GM18870 (cell line): ENCODE measurements around the gene DDT.
"Not testable (repeated sequence)": the region's sequence is repeated elsewhere in the genome, so short reads cannot be mapped to it uniquely, and the experiment has no call there.

Experiments used
- ATAC-seq: cut with Tn5 transposase; IDR thresholded peaks from one replicate; pipeline ENCODE4 v1.9.1; 2021; ENCODE audit warnings: moderate library complexity; ENCODE audit not compliant: unreplicated experiment

DDT gene

GRCh38 chr22:23974345-23974744 lies at the start of gene DDT:
Gene DDT, minus strand, starts transcription at chr22:23974441. Its CDS starts 27 bp downstream, at chr22:23974414.
- peak; percentile 79 for ATAC-seq

GRCh38 chr22:24023204-24023789 lies 49.1 kb upstream of the DDT start:
- ATAC-seq: no peak

GRCh38 chr22:24021304-24021703 lies 47.1 kb upstream of the DDT start:
- no peak for ATAC-seq

- no peak for ATAC-seq
These were observed 41.9 kb upstream of the DDT start for GRCh38 chr22:24016156-24016555.

DNA sequence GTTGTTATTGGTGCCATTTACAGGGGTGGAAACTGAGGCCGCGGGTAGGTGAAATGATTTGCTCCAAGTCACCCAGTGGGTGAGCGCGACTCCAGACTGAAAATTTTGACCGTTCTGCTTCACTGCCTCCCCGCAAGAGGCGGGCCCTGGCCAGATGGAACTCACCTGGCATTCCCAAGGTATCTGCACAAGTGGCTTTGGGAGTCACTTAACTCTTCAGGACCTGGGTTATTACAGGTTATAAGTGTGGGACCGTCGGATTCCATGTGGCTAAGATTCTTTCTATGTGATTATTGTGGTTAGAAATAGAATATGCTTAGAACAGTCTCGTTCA lies 37.5 kb upstream of the DDT start:
- no peak for ATAC-seq

- no peak for ATAC-seq
These were observed 35.8 kb upstream of the DDT start for GRCh38 chr22:24010018-24010391.

- no peak for ATAC-seq
These were observed 35.2 kb upstream of the DDT start for GRCh38 chr22:24009227-24010017.

DNA sequence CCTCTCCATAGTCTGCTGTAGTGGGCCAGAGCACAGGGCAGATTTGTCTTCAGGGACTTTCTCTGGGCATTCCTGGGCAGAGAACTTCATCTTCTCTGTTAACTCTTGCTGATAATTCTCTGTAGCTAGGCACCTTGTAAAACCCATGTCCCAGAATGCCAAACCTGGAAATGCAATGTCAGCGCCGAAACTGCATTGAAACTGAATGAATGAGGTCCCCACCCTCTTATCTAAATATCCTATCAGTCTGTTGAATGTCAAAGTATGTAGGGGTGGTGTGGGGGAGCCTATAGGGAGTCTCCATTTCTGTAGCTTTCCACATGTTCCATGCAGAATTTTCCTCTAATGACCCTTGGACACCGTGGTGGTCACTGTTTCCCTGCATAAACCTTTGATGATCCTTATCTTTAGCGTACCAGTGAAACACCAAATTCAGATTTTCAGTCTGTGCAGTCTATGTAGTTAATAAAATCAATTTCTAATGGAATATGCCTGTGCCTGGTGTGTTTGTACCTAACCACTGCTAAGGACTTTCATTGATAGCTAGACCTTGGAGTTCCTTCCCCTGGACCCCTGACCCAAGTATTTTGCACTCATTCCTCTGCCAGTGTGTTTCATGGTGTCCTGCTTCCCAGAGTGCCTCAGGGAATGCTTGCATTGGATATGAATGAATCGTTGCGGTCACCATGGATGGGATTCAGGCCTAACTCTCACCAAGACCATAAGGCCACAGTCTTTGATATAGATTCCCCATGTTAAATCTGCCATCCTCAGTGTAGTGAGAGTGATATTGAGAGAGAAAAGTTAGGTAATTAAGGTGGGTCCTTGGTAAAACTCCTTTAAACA lies 34.4 kb upstream of the DDT start:
- no peak for ATAC-seq

DNA sequence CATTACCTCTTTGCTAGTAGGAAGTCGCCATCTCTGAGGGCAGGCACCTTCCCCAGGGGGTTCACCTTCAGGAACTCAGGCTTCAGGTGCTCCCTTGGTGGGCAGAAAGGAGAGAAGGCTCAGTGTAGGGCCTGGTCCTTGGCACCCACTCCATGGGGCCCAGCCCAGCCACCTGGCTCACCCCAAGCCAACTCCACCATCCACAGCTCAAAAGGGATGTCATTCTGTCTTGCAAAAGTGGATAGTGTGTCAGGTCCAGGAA lies 33.7 kb upstream of the DDT start:
- ATAC-seq: no peak

DNA sequence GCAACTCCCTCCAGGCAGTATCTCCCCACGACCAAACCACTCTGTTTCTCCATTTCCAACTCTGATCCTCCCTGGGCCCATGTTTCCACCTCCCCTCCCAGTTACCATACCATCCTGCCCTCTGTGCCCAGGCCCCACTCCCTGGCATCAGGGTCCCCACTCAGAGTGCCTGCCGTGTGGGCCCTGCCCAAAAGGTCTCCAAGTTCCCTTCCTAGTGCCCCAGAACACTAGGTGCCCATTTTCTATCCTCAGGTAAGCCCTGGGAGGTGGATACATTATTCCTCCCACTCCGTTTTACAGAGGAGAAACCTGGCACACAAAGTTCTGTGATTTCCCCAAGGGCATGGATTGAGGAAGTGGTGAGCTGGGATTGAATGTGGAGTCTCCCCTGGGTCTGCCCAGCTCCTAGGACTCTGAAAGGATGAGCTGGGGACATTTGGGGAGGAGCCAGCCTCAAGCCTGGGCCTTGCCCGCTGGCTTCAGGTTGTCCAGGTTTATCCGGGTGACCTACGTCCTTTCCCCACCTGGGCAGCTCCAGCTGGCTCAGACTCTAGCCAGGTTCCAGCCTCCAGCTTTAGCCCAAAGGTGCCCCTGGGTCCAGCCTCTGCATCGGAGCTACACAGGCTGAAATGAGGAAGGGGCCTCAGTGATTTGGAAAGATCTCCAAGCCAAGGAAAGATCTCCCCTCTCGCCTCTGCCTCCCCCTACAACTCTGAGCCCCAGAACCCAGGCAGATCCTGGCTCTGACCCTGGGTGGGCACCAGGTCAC lies 33.2 kb upstream of the DDT start:
- ATAC-seq: no peak

- ATAC-seq: no peak
These were observed 32.6 kb upstream of the DDT start for GRCh38 chr22:24006914-24007214.

DNA sequence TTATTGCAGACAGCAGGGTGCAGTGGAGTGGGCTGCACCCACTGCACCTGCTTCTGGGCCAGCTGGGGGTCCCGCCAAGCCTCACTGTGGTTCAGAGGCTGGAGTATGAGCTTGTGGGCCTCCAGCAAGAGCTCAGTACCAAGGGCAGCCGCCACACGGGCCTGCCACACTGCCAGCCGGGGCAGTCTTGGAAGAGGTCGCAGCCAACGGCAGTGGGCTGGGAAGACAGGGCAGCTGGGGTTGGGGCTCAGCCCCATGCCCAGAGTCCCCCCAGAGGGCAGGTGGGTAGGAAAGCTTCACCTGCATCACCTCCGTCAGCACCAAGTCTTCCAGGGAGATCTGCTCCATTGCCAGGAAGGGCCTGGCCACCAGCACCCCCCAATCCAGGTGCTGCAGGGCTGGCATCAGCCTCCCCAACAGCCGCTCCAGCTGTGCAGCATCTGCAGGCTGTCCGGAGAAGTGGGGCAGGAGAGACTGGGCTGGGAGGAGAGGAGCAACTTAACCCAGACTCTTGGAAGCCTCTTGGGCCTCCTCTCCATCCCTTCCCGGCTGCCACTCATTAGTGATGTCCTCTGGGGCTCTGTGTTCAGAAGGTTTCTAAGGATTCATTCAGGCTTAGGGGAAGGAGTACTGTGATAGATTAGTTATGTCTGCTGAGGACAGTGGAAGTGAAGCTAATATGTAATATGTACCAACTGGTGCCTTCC lies 32.1 kb upstream of the DDT start:
- ATAC-seq: no peak

DNA sequence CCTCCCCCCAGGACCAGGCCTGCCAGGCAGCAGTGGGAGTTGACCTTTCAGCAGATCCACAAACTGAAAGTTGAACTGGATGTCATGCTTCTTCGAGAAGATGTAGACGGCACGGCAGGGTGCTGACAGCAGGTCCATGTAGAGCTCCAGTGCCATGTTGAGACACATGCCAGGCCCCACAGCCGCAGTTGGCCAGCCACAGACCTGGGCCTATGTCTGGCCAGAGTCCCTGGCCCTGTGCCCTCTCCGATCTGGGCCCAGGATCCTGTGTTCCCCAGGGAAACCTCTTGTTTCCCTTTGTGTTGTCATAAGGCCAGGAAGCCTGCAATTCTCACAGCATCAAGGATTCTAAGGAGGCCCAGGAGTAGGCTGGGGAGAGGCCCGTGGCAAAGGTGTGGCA lies 31.0 kb upstream of the DDT start, which contains the start of gene GSTT4:
Gene GSTT4 (minus strand): TSS at position 253 of the 400 bp plus-strand sequence. CDS start 97 bp downstream, at position 156.
- no peak for ATAC-seq

GRCh38 chr22:24003887-24004286 lies 29.6 kb upstream of the DDT start:
- no peak for ATAC-seq

DNA sequence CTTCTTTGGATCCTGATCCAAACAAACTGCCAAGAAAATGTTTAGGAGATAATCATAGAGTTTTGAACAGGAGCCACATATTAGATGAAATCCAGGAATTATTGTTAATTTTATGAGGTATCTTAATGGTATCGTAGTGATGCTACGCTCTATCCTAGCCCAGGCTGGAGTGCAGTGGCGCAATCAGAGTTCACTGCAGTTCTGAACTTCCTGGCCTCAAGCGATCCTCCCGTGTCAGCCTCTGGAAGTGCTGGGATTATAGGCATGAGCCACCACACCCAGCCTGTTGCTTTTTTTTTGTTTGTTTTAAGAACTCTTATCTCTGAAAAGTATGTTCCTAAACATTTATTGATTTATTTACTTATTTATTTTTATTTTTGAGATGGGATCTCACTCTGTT lies 28.6 kb upstream of the DDT start:
- ATAC-seq: no peak

DNA sequence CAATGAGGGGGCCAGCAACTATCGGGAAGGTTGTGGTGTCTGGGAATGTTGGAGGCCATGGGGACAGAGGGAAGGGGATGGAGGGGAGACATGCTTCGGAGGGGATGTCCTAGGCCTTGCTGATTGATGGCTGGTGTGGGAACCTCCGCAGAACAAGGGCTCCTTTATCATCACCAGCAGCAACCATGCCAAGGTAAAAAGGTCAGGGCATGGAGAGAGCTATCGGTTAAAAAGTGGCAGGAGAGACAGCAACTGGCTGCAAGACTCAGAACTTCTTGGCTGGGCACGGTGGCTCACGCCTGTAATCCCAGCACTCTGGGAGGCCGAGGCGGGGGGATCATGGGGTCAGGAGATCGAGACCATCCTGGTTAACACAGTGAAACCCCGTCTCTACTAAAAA lies 28.0 kb upstream of the DDT start:
- no peak for ATAC-seq

- ATAC-seq: no peak
These were observed 27.1 kb upstream of the DDT start for GRCh38 chr22:24001314-24001713.

DNA sequence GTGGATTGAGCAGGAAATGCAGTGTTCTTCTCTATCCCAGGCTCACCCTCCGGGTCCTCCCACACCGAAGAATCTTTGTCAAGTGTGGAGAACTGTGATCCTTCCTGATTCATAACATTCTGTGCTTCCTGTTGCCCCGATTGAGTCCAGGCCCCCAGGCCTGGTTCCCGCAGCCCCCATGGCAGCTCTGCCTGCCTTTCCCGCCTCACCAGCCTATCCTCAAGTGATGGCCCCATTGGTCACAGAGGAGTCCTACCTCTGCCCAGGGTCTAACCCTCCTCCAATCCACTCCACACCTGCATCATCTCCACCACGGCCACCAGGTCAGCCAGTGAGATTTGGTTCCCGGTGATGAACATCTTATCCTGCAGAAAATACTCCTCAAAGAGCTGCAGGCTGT lies 25.5 kb upstream of the DDT start:
- not testable (repeated sequence) for ATAC-seq

GRCh38 chr22:23997092-23997491 lies 22.9 kb upstream of the DDT start:
- ATAC-seq: no peak

- not testable (repeated sequence) for ATAC-seq
These were observed 19.4 kb upstream of the DDT start for GRCh38 chr22:23993581-23994177.

GRCh38 chr22:23993080-23993479 lies 18.8 kb upstream of the DDT start:
- not testable (repeated sequence) for ATAC-seq
